ENCODE results near the gene CCDC137.
"Not testable (repeated sequence)": the region's sequence is repeated elsewhere in the genome, so short reads cannot be mapped to it uniquely, and the experiment has no call there.

The CCDC137 gene

GRCh38 chr17:81675515-81676221, 9.1 kb downstream of the CCDC137 start:
- not testable (repeated sequence) for H3K27ac ChIP-seq
- TF ChIP-seq CTCF (conservative IDR thresholded peaks at IDR 0.05) = peak; percentile 86

- no peak for TF ChIP-seq CTCF (conservative IDR thresholded peaks at IDR 0.05)
- H3K27ac ChIP-seq = no peak overlapping the region
These were observed 10.4 kb downstream of the CCDC137 start for GRCh38 chr17:81676906-81677305.

- H3K27ac ChIP-seq = no peak overlapping the region
- TF ChIP-seq CTCF (conservative IDR thresholded peaks at IDR 0.05) = no peak
These were observed 13.6 kb downstream of the CCDC137 start for GRCh38 chr17:81680150-81680549.

GRCh38 chr17:81681672-81682071, 15.1 kb downstream of the CCDC137 start:
- no peak for TF ChIP-seq CTCF (conservative IDR thresholded peaks at IDR 0.05)
- H3K27ac ChIP-seq = no peak overlapping the region

- H3K27ac ChIP-seq = peak overlapping the region; percentile 91
- no peak for TF ChIP-seq CTCF (conservative IDR thresholded peaks at IDR 0.05)
These were observed 16.1 kb downstream of the CCDC137 start for GRCh38 chr17:81682565-81683207.

- peak overlapping the region; percentile 91 for H3K27ac ChIP-seq
- TF ChIP-seq CTCF (conservative IDR thresholded peaks at IDR 0.05) = no peak
These were observed 16.7 kb downstream of the CCDC137 start for GRCh38 chr17:81683208-81683583.

GRCh38 chr17:81683584-81684441, 17.3 kb downstream of the CCDC137 start, which contains the start of the genes ARL16 and HGS:
ARL16 (minus strand) TSS chr17:81683797; CDS start chr17:81683753, 44 bp downstream.
HGS (plus strand) TSS chr17:81684011; CDS start chr17:81684067, 56 bp downstream.
- H3K27ac ChIP-seq = peak within 1 kb of the TSS; percentile 91
- no peak for TF ChIP-seq CTCF (conservative IDR thresholded peaks at IDR 0.05)

Data from VCaP (cell line).